Right hindlimb (tissue), 1 donor: Measurements from ENCODE around the gene PACSIN2.
"Not testable (repeated sequence)": the region's sequence is repeated elsewhere in the genome, so short reads cannot be mapped to it uniquely, and the experiment has no call there.

ENCODE experiments used
- DNase-seq: peaks from one replicate; pipeline ENCODE4 v3.0.0-alpha.2; 2018

The PACSIN2 gene

GRCh38 chr22:42990131-42990838, 24.7 kb downstream of the PACSIN2 start:
- DNase-seq = no peak

- no peak for DNase-seq
These were observed 28.8 kb downstream of the PACSIN2 start for GRCh38 chr22:42986115-42986514.

- no peak for DNase-seq
These were observed 29.4 kb downstream of the PACSIN2 start for GRCh38 chr22:42985531-42985905.

- no peak for DNase-seq
These were observed 30.0 kb downstream of the PACSIN2 start for GRCh38 chr22:42984814-42985530.

GRCh38 chr22:42984397-42984796, 30.6 kb downstream of the PACSIN2 start:
- no peak for DNase-seq

- DNase-seq = no peak
These were observed 31.5 kb downstream of the PACSIN2 start for GRCh38 chr22:42983470-42983869.

- no peak for DNase-seq
These were observed 35.3 kb downstream of the PACSIN2 start for GRCh38 chr22:42979606-42980005.

- no peak for DNase-seq
These were observed 36.4 kb downstream of the PACSIN2 start for GRCh38 chr22:42978453-42979103.

GRCh38 chr22:42977569-42977968, 37.4 kb downstream of the PACSIN2 start:
- no peak for DNase-seq

- no peak for DNase-seq
These were observed 38.6 kb downstream of the PACSIN2 start for GRCh38 chr22:42976217-42976933.

- DNase-seq = no peak
These were observed 40.7 kb downstream of the PACSIN2 start for GRCh38 chr22:42974223-42974622.

- no peak for DNase-seq
These were observed 41.4 kb downstream of the PACSIN2 start for GRCh38 chr22:42973536-42973881.

GRCh38 chr22:42972649-42973535, 42.1 kb downstream of the PACSIN2 start:
- DNase-seq = no peak

GRCh38 chr22:42971473-42971860, 43.5 kb downstream of the PACSIN2 start:
- not testable (repeated sequence) for DNase-seq

GRCh38 chr22:42970029-42970428, 44.9 kb downstream of the PACSIN2 start:
- DNase-seq = no peak

- DNase-seq = no peak
These were observed 45.5 kb downstream of the PACSIN2 start for GRCh38 chr22:42969348-42969975.

- peak; percentile 58 for DNase-seq
These were observed 47.0 kb downstream of the PACSIN2 start for GRCh38 chr22:42967933-42968332.

GRCh38 chr22:42967005-42967404, 47.9 kb downstream of the PACSIN2 start:
- no peak for DNase-seq

- DNase-seq = no peak
These were observed 48.5 kb downstream of the PACSIN2 start for GRCh38 chr22:42966497-42966896.

GRCh38 chr22:42964994-42965699, 49.8 kb downstream of the PACSIN2 start:
- DNase-seq = no peak

GRCh38 chr22:42963231-42963595, 51.7 kb downstream of the PACSIN2 start:
- DNase-seq = no peak
